CD4-positive, alpha-beta memory T cell (primary cell): Measurements from ENCODE around the gene TM2D1. TPM values are rescaled to one million over a fixed set of nuclear protein-coding genes. Genes with fewer than 3 reads are reported as not detected.
A peak's percentile ranks its signal among the peaks of the same experiment; 100 is the strongest.

Experiments used
- CTCF ChIA-PET: fragments of 350-600 bp; sonication (Branson Sonifier 250); formaldehyde crosslinking; loops from one replicate; lab custom pipeline; 2021; ENCODE audit warnings: inconsistent platforms; ENCODE audit not compliant: partially characterized antibody; lab: Charles Lee
- POLR2A ChIA-PET: fragments of 350-600 bp; sonication (Branson Sonifier 250); formaldehyde crosslinking; loops from one replicate; lab custom pipeline; 2021; ENCODE audit not compliant: partially characterized antibody; lab: Charles Lee
- DNase-seq, 5 donors: peaks; one replicate each; pipeline versions ENCODE4 v3.0.0 to v3.0.0-alpha.2; 2020 to 2022; ENCODE audit warnings: mixed read lengths in 1 of 5
- H3K27ac ChIP-seq: one replicate; pipeline ENCODE4 v1.7.0; 2013; ENCODE audit warnings: low read depth, low read length
- H3K27me3 ChIP-seq: 2 replicates; pipeline ENCODE4 v1.7.0; 2013; ENCODE audit warnings: mild to moderate bottlenecking, low read length, moderate library complexity; ENCODE audit not compliant: insufficient read depth
- H3K36me3 ChIP-seq: 2 replicates; pipeline ENCODE4 v1.7.0; 2013; ENCODE audit warnings: mild to moderate bottlenecking, low read length, moderate library complexity; ENCODE audit not compliant: insufficient read depth
- H3K4me1 ChIP-seq: 2 replicates; pipeline ENCODE4 v1.7.0; 2013; ENCODE audit warnings: mild to moderate bottlenecking, low read length, moderate library complexity; ENCODE audit not compliant: insufficient read depth
- H3K4me3 ChIP-seq, 2 donors: one replicate each; pipeline ENCODE4 v1.7.0; 2013; ENCODE audit warnings: low read length in 2 of 2, mild to moderate bottlenecking in 1 of 2
- H3K9me3 ChIP-seq, 2 donors: one replicate each; pipeline ENCODE4 v1.7.0; 2013; ENCODE audit warnings: low read length in 2 of 2, control low read depth in 1 of 2; ENCODE audit not compliant: control insufficient read depth in 1 of 2
- H3K27ac Mint-ChIP-seq, 7 donors: one replicate each; pipeline ENCODE4 v1.8.0; 2020 to 2021; ENCODE audit warnings: mixed read lengths in 7 of 7, mild to moderate bottlenecking in 6 of 7, inconsistent platforms in 3 of 7, moderate library complexity in 3 of 7
- H3K27me3 Mint-ChIP-seq, 2 donors: one replicate each; pipeline ENCODE4 v1.8.0; 2020 to 2021; ENCODE audit warnings: mixed read lengths in 2 of 2
- H3K36me3 Mint-ChIP-seq, 2 donors: one replicate each; pipeline ENCODE4 v1.8.0; 2020 to 2021; ENCODE audit warnings: mixed read lengths in 2 of 2, inconsistent platforms in 1 of 2, mild to moderate bottlenecking in 1 of 2
- H3K4me1 Mint-ChIP-seq, 4 donors: one replicate each; pipeline ENCODE4 v1.8.0; 2020 to 2021; ENCODE audit warnings: mixed read lengths in 4 of 4, mild to moderate bottlenecking in 1 of 4
- H3K4me3 Mint-ChIP-seq, 8 donors: one replicate each; pipeline ENCODE4 v1.8.0; 2020 to 2021; ENCODE audit warnings: mixed read lengths in 8 of 8, mild to moderate bottlenecking in 7 of 8, moderate library complexity in 6 of 8, inconsistent platforms in 3 of 8
- H3K9me3 Mint-ChIP-seq, 8 donors: one replicate each; pipeline ENCODE4 v1.8.0; 2020 to 2021; ENCODE audit warnings: mixed read lengths in 8 of 8, mild to moderate bottlenecking in 5 of 8, inconsistent platforms in 3 of 8, moderate library complexity in 1 of 8
- intact Hi-C: fragments of 100-400 bp; cut with micrococcal nuclease; formaldehyde crosslinking; loops from one replicate; pipeline ENCODE4 v1.15.1; 2023
- polyA plus RNA-seq, 2 donors: library from polyadenylated mRNA; unstranded; fragments of 300-500 nt; fragmentation: Illumina TruSeq; gene quantifications; one replicate each; pipeline ENCODE4 v1.2.3, GENCODE V29; 2021
- total RNA-seq, 2 experiments: library from RNA; stranded (reverse); gene quantifications; one replicate each; pipeline ENCODE4 v1.2.3, GENCODE V29; 2021

TM2D1 gene
- total and polyA plus RNA-seq, 4 experiments from 2014 or later: 33.3 to 55.1 (median 44.8) TPM

DNA sequence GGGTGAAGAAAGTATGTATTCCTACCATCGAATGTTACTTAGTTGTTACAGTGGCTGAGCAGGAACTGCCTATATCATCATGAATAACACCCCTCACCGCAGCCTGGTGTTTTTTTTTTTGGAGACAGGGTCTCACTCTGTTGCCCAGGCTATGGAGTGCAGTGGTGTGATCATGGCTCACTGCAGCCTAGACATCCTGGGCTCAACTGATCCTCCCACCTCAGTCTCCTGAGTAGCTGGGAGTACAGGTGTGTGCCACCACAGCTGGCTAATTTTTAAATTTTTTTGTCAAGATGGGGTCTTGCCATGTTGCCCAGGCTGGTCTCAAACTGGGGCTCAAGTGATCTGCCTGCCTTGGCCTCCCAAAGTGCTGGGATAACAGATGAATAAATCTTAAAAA lies 24.6 kb upstream of the TM2D1 start:
- Histone ChIP-seq H3K4me3 (no peak overlapping the region), H3K36me3 (no peaks in the 10 kb centered on the region), H3K27ac (no peak overlapping the region), H3K27me3 (no peaks in the 10 kb centered on the region), H3K9me3 (no peaks in the 10 kb centered on the region), H3K4me1 (peaks cover 4% of the 10 kb centered on the region)
- Mint-ChIP-seq H3K4me3 (no peak overlapping the region), H3K27ac (peak overlapping the region in 1 of 7 donors; percentile 53), H3K9me3 (no peaks in the 10 kb centered on the region), H3K4me1 (peaks cover 9 to 24% (median 12%) of the 10 kb centered on the region in 4 donors), H3K36me3 (peaks cover 2 to 7% of the 10 kb centered on the region in 2 donors), H3K27me3 (no peaks in the 10 kb centered on the region)
- intact Hi-C loops: no loop called here
- DNase-seq: no peak
- ChIA-PET POLR2A (no interaction called here), CTCF (no interaction called here)

DNA sequence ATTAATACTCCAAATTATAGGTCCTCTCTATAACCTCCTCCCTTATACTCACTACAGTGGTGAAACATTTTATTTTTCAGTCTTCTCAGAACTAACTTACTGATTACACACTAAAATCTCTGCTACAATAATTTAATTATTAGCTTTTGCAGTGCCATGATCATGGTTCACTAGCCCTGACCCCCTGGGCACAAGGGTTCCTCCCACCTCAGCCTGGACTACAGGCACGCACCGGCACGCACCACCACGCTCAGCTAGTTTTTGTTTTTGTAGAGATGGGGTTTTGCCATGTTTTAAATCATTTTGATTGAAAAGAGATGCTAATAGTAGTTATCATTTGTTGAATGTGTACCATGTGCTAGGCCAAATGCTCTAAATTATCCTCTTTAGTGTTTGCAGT lies 23.6 kb upstream of the TM2D1 start:
- CTCF ChIA-PET: interaction anchor here (0.9 kb wide), 1 partner anchor 12 kb away, joined by 4 read pairs; no protein-coding TSS in a partner anchor
- H3K27me3 Mint-ChIP-seq: no peaks in the 10 kb centered on the region

DNA sequence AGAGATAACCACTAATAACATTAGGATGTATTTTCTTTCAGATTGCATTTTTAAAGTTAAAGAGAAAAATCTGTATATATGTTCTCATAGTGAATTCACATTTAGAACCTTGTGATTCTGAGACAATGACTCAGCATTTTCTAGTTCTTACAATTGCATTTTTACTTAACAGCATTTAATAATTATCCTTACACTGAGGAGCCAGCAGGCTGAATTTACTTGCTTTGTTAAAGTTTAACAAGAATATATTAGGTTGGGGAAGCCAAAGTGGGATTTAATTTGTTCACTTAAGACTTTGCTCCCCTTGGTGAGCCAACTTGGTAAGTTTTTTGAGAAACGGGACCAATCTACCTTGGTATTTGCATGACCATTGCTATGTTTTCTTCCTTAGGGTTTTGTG lies 21.9 kb upstream of the TM2D1 start:
- no peaks in the 10 kb centered on the region for H3K9me3 ChIP-seq
- Mint-ChIP-seq H3K4me3 (no peak overlapping the region), H3K27ac (peak overlapping the region in 3 of 7 donors; percentile 1 to 75 (median 54)), H3K36me3 (peaks cover 4 to 5% of the 10 kb centered on the region in 2 donors), H3K4me1 (peaks cover 23 to 36% (median 26%) of the 10 kb centered on the region in 4 donors), H3K27me3 (no peaks in the 10 kb centered on the region), H3K9me3 (no peaks in the 10 kb centered on the region)
- no peak overlapping the region for H3K27ac ChIP-seq
- DNase-seq: no peak
- intact Hi-C loops: no loop called here
- no peaks in the 10 kb centered on the region for H3K36me3 ChIP-seq
- CTCF ChIA-PET: no interaction called here
- POLR2A ChIA-PET: no interaction called here
- peaks cover 18% of the 10 kb centered on the region for H3K4me1 ChIP-seq
- H3K4me3 ChIP-seq: no peak overlapping the region
- no peaks in the 10 kb centered on the region for H3K27me3 ChIP-seq

More for the DNA sequence above, 23.6 kb upstream of the TM2D1 start:
- intact Hi-C loops: no loop called here
- Histone ChIP-seq H3K27me3 (no peaks in the 10 kb centered on the region), H3K27ac (no peak overlapping the region), H3K4me1 (peaks cover 9% of the 10 kb centered on the region), H3K4me3 (no peak overlapping the region), H3K36me3 (no peaks in the 10 kb centered on the region), H3K9me3 (no peaks in the 10 kb centered on the region)
- DNase-seq: no peak
- no peak overlapping the region for H3K4me3 Mint-ChIP-seq
- H3K9me3 Mint-ChIP-seq: no peaks in the 10 kb centered on the region
- peak overlapping the region in 3 of 7 donors; percentile 37 to 66 (median 62) for H3K27ac Mint-ChIP-seq
- peaks cover 2 to 7% of the 10 kb centered on the region in 2 donors for H3K36me3 Mint-ChIP-seq
- H3K4me1 Mint-ChIP-seq: peaks cover 18 to 27% (median 19%) of the 10 kb centered on the region in 4 donors
- POLR2A ChIA-PET: no interaction called here

DNA sequence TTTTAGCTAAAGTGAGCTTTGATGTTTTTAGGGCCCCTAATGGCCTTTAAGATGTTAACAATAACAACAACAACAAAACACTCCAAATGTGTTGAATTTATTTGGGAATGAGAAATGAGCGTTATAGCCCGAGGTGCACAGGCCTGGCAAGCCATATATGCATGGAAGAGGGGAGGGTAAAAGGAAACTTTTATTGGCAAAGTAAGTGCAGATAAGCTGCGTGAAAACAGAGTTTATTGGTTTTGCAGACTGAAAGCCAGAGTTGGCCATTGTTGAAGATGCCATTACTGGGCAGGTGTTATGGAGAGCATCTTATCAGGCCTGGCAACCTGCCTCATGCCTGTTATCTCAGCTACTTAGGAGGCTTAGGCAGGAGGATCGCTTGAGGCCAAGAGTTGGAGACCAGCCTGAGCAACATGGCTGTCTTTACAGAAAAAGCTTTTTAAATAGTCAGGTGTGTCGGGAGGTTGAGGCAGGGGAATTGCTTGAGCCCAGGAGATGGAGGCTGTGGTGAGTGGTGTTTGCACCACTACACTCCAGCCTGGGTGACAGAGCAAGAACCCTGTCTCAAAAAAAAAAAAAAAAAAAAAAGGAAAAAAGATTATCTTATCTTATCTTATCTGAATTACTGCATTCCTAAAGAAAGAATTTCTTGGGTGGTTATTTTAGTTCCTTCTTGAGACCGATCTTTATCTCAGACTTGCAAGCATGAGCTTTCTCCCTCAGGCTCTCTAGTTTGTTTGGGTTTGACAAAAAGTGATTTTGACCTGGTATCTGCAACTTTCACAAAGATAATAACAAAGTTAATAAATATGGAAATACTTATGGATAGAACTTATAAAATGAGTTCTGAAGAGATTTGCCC lies 19.0 kb upstream of the TM2D1 start:
- Histone ChIP-seq H3K4me1 (peaks cover 25% of the 10 kb centered on the region), H3K4me3 (no peak overlapping the region), H3K27me3 (no peaks in the 10 kb centered on the region), H3K36me3 (no peaks in the 10 kb centered on the region), H3K27ac (no peak overlapping the region), H3K9me3 (no peaks in the 10 kb centered on the region)
- H3K4me3 Mint-ChIP-seq: peak overlapping the region; percentile 67 to 88 (median 80)
- no peaks in the 10 kb centered on the region for H3K27me3 Mint-ChIP-seq
- H3K36me3 Mint-ChIP-seq: peaks cover 4 to 9% of the 10 kb centered on the region in 2 donors
- H3K27ac Mint-ChIP-seq: peak overlapping the region; percentile 51 to 91 (median 78)
- no peaks in the 10 kb centered on the region for H3K9me3 Mint-ChIP-seq
- DNase-seq: no peak
- H3K4me1 Mint-ChIP-seq: peaks cover 29 to 41% (median 35%) of the 10 kb centered on the region in 4 donors
- intact Hi-C loops: loop anchor here (2.0 kb wide), 1 partner anchor 39 kb away; no protein-coding TSS in a partner anchor
- CTCF ChIA-PET: interaction anchor here (0.7 to 1.2 kb wide), 4 partner anchors 9 to 35 kb away, joined by 3 to 4 read pairs (median 3); no protein-coding TSS in a partner anchor
- POLR2A ChIA-PET: interaction anchor here (0.8 to 2.4 kb wide), 3 partner anchors 18 to 40 kb away, joined by 3 to 16 read pairs (median 3); partner anchors contain the start of gene TM2D1

DNA sequence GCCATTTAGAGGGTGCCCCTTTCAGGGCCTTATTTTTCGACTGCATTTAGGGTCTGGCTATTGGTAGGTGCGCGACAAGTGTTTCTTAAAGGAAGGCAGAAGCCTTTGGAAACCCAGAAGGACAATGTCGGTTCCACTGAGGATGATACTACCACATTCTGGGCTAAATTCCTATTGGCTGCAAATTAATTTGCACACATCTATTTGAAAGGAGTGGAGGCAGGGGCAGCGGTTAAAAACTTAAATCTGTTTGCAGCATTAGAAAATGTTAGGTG lies 18.4 kb upstream of the TM2D1 start:
- peak overlapping the region; percentile 62 to 88 (median 80) for H3K4me3 Mint-ChIP-seq
- intact Hi-C loops: loop anchor here (2.0 kb wide), 1 partner anchor 39 kb away; no protein-coding TSS in a partner anchor
- H3K27me3 Mint-ChIP-seq: no peaks in the 10 kb centered on the region
- Histone ChIP-seq H3K36me3 (no peaks in the 10 kb centered on the region), H3K9me3 (no peaks in the 10 kb centered on the region), H3K27me3 (no peaks in the 10 kb centered on the region), H3K4me1 (peaks cover 25% of the 10 kb centered on the region), H3K27ac (peak overlapping the region; percentile 59), H3K4me3 (no peak overlapping the region)
- peaks cover 30 to 44% (median 35%) of the 10 kb centered on the region in 4 donors for H3K4me1 Mint-ChIP-seq
- CTCF ChIA-PET: interaction anchor here (1.1 kb wide), 1 partner anchor 11 kb away, joined by 4 read pairs; no protein-coding TSS in a partner anchor
- peak overlapping the region; percentile 49 to 91 (median 78) for H3K27ac Mint-ChIP-seq
- DNase-seq: peak in 1 of 5 donors; percentile 7
- peaks cover 0 to 2% (median 0%) of the 10 kb centered on the region in 8 donors for H3K9me3 Mint-ChIP-seq
- POLR2A ChIA-PET: interaction anchor here (0.8 to 2.4 kb wide), 2 partner anchors 18 to 39 kb away, joined by 3 to 16 read pairs; partner anchors contain the start of gene TM2D1
- H3K36me3 Mint-ChIP-seq: peaks cover 4 to 9% of the 10 kb centered on the region in 2 donors

DNA sequence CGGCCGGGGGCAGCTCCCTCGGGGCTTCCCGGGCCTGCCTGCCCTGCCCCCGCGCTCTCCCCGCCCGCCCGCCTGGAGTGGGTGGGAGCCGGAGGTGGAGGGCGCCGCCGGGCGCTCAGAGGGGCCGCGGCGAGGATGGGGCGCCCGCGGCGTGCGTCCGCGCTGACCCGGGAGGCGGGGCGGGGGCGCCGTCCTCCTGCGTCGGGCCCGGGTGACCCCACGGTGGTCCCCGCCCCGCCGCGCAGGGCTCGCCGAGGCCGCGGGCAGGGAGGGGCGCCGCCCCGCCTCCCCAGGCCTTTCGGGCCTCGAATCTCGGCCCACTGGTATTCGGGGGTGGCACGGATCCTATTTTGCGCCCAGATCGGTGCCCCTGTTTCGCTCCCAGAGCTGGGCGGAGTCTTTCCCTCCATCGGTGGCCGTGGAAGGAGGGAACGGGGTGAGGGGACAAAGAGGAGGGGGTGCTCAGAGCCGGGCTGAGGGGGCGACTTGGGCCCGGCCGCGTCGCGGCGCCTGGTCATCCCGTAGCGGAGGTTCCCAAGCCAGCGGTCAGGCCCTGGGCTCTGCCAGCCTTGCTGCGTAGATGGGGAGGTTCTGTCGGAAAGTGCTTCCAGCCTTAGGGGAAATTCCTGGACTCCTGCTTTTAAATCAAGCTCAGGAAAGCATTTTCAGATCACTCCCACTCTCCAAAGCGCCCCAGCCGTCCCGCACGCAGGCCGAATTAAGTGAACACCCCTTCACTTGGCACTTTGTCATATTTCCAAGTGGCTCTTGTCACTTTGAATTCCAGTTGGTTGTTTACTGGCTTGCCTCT lies 17.9 kb upstream of the TM2D1 start:
- POLR2A ChIA-PET: interaction anchor here (0.8 to 2.4 kb wide), 3 partner anchors 17 to 43 kb away, joined by 3 to 16 read pairs (median 4); partner anchors contain the start of gene TM2D1
- no peaks in the 10 kb centered on the region for H3K27me3 Mint-ChIP-seq
- peaks cover 4 to 9% of the 10 kb centered on the region in 2 donors for H3K36me3 Mint-ChIP-seq

More for the DNA sequence above, 17.9 kb upstream of the TM2D1 start:
- Histone ChIP-seq H3K4me1 (peaks cover 25% of the 10 kb centered on the region), H3K27me3 (no peaks in the 10 kb centered on the region), H3K4me3 (peak overlapping the region in 1 of 2 donors; percentile 69), H3K36me3 (no peaks in the 10 kb centered on the region), H3K9me3 (no peaks in the 10 kb centered on the region), H3K27ac (peak overlapping the region; percentile 59)
- Mint-ChIP-seq H3K9me3 (peaks cover 0 to 2% (median 0%) of the 10 kb centered on the region in 8 donors), H3K4me1 (peaks cover 30 to 44% (median 35%) of the 10 kb centered on the region in 4 donors), H3K4me3 (peak overlapping the region; percentile 62 to 88 (median 80)), H3K27ac (peak overlapping the region; percentile 49 to 91 (median 78))
- intact Hi-C loops: loop anchor here (1.0 to 2.0 kb wide), 2 partner anchors 18 to 40 kb away; partner anchors contain the start of gene TM2D1
- DNase-seq: no peak
- CTCF ChIA-PET: no interaction called here
